NCI-H2196 treated with DMSO at 0.1 percent for 48 hours (cell line): Measurements from ENCODE around the gene POU2AF1.
A peak's percentile ranks its signal among the peaks of the same experiment; 100 is the strongest.

ENCODE experiments used
- DNase-seq: peaks from one replicate; lab custom pipeline; 2025; ENCODE audit not compliant: unreplicated experiment; lab: John Stamatoyannopoulos, UW

Gene POU2AF1

DNA sequence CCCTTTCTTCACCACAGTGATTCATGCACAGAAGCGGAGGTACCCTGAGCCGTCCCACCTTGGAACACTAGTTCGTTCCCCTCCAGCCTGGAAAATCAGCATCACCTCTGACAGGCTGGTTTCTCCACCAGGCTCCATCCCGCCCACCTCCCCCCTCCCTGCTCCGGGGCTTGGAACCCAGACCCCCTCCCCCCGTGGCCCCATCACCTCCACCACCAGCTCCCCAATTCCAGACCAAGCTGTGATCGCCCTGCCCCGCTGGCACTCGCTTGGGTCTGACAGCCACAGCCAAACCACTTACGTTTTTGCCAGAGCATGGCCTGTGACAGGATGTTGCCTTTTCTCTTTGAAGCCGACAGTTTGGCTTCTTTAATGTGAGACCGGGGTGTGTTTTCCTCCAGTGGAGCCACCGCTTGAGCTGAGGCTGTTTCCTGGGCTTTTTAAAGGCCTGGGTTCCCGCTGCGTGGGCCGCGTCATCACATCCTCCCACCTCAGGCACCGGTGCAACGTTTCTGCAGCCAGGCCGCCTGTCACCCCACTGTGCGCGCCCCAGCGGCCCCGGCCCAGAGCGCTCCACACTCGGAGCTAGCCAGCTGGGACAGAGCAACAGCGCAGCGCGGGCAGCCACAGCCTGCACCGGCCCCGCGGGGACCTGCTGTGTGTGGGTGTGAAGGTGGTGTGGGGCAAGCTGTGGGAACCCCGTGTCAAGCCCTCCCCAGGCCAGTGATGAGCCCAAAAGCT is at the start of gene POU2AF1:
Gene POU2AF1 (minus strand): TSS at position 415 of the 741 bp plus-strand sequence. CDS start 98 bp downstream, at position 317.
- DNase-seq: no peak

DNA sequence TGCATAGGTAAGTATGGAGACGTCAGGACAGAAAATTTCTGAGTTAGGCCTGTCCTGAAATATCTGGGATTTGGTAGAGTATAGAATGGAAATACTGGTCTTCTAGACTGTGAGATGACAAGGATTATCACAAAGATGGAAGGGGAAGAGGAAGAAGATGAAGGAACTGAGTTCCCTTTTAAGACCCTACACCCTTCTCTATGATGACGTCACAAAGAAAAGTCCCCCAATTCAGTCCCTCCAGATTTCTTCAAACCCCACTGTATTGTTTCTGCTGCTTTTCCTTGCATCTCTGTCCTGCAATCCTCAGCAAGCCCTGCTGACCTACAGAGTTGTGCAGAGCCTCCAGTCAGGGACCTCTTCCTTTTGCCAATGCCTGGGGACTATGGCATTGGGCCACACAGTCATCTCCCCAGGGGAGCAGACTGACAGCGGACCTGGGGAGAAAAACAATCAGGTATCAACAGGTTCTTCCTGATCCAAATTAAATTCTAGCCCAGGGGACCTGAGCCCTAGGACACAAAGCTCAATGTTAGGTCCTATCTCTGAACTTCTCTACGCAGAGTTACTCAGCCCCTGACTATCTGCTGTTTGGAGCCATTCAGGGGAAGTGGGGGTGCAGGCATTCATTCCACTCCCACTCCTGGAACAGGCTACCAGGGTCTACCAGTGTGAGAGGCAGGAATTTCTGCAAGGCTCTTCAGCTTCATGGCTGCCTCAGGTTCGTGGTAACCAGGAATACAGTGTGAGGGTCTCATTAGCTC is 49.2 kb upstream of the POU2AF1 start:
- DNase-seq: no peak

- DNase-seq: peak; percentile 76
These were observed 48.4 kb upstream of the POU2AF1 start for GRCh38 chr11:111427471-111427912.

DNA sequence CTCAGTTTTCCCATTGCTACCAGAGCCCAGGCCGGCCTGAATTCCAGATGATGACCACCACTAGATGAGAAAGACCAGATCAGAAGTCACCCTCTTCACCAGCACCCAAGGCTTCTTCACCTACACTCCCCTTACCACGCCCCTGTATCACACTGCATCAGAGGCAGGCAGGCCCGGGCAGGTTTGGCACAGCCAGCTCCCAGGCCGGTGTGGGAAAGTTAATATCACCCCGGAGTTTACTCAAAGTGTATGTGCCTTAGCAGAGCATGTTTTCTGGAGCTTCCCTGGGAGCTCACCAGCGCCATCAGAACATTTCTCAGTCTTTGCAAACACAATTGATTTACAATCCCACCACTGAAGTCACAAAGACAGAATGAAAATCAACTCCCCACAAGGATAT is 47.5 kb upstream of the POU2AF1 start:
- peak; percentile 35 for DNase-seq

DNA sequence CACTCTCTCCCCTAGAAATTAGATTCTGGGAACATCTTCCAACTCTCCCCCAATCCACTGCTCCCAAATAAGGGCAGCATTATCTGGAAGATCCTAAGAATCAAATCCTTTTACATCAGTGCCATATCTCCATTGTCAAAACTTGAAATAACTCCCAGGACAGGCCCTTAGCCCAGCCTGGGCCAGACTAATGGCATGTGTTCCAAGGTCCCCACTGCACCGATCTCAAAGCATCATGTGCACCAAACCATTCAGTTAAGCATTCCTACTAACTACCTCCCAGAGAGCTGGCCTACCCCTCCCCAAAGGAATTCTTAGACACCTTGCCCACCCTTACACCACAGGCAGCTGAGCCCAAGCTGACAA is 44.2 kb upstream of the POU2AF1 start:
- DNase-seq: no peak

- peak; percentile 59 for DNase-seq
These were observed 43.6 kb upstream of the POU2AF1 start for GRCh38 chr11:111422494-111423249.

DNA sequence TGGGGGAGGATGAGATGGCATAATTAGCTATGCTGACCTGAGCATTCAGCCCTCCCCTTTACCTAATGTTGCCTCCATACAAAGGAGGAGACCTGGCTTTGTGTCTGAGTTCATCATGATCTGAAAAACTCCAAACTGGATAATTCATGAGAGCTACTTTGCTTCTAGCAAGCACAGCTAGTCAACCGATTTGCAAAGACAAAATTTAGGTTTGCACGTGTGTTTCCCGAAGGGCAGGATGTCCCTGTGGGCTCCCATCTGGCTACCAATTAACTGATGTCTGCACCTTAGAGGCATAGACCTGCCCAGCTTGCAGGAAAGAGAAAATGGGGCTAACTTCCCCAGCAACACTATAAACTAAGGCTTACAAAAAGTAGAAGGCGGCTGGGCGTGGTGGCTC is 42.2 kb upstream of the POU2AF1 start:
- DNase-seq: no peak

- peak; percentile 76 for DNase-seq
These were observed 40.7 kb upstream of the POU2AF1 start for GRCh38 chr11:111419641-111420327.

- no peak for DNase-seq
These were observed 40.1 kb upstream of the POU2AF1 start for GRCh38 chr11:111419181-111419580.

GRCh38 chr11:111418436-111418787 is 39.3 kb upstream of the POU2AF1 start:
- DNase-seq: no peak

- DNase-seq: no peak
These were observed 38.8 kb upstream of the POU2AF1 start for GRCh38 chr11:111417766-111418435.

GRCh38 chr11:111417011-111417765 is 38.1 kb upstream of the POU2AF1 start:
- no peak for DNase-seq

DNA sequence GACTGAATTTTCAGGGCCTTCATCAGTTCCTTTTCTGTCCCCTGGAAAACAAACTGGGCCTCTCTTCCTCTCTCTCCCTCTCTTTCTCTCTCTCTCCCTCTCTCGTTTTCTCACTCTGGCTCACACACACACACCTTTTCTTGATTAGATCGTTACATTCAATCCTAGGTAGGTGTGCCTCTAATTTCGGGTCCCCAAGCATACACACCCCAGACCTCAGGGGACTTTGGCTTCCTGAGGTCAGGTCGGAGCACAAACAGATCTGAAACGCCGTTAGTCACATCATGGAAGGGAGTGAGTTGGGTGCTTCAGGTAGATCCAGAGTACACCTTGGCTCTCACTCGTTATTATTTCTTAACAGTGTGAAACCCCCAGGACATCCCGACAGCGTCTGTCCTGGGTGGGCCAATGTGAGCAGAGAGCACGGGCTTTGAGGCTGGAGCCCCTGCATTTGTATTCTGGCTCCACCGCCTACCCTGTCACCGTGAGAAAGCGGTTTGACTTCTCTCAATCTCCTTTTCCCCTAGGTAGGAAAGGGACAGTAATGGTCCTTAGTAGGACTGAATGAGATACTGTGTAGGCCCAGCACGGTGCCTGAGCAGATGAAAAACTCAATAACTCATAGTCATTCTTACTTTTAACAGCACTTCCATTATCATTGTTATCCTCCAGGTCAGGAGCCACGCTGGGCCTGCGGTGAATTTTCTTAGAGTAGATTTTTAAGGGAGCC is 37.3 kb upstream of the POU2AF1 start:
- no peak for DNase-seq

- no peak for DNase-seq
These were observed 35.9 kb upstream of the POU2AF1 start for GRCh38 chr11:111414936-111415335.

DNA sequence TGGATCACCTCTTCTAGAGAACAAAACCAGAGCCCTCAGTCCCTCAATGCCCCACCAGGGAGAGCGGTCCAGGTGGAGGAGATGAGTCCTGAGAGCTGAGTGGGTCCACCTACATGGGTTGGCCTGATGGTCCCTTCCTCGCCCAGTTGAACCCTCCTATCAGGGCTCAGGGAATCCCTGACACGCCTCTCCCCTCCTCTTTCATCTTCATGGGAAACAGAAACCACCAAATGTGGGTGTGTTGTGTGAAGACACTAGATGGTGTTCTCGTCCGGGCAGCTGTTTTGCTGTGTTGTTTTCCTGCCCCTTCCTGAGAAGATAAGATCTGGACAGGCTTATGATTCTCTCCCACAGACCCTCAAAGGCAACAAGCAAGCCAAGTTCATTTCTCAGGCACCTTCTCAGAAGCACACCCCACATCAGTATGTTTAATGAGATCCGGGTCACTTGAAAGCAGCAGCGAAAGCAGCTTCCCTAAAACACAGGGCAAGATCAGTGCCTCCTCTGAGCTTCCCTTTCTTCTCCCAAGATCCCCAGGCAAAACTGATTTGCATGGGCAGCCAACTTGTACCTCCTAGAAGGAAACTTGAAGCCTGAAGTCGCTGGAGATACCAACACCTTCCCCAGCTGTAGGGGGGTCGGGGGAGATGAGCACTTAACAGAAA is 35.3 kb upstream of the POU2AF1 start:
- no peak for DNase-seq

DNA sequence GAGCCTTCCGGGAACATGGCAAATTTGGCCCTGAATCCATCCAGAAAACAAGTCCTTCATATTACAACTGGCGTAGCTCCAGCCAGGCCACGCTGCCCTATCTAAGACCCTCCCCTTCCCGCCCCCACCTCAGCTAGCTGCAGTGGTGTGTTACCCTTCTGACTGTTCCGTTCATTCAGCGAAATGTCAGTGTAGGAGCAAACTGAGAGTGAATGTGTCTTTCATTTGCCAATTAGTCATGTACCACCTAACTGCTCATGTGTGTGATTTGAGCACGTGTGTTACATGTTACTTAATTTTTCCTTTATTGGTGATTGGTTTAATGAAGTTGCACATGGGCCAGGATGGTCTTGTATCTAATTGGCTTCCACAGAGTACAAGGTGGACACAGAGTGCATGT is 34.8 kb upstream of the POU2AF1 start:
- DNase-seq: no peak

DNA sequence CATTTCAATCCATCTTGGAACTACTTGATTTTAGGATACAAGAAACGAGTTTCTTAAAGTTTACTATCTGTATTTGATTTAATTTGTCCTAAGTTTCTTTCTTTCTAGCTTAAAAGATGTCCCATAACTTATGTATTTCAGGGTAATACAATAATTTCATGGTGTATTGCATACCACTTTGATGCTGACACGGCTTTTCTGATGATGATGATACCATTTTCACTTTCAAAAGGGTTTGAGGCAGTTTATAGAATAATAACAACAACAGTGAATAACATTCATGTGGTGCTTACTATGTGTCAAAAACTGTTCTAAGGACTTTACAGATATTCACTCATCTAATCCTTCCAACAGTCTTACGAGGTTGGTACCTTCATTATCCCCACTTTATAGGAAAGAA is 33.2 kb upstream of the POU2AF1 start:
- no peak for DNase-seq

DNA sequence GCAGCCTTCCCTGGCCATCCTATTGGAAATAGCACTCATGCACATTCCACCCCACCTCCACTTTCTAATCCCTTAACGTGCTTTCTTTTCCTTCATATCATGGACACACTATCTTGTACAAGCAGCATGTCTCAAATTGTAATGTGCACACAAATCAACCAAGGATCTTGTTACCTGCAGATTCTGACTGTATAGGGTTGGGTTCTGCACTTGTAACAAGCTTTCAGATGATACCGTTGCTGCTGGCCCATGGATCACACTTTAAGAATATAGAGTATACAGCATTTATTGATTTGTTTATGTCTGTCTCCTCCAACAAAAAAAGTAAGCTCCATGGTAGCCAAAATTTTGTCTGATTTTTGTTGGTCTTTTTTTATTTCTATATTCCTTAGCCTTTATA is 32.4 kb upstream of the POU2AF1 start:
- no peak for DNase-seq

DNA sequence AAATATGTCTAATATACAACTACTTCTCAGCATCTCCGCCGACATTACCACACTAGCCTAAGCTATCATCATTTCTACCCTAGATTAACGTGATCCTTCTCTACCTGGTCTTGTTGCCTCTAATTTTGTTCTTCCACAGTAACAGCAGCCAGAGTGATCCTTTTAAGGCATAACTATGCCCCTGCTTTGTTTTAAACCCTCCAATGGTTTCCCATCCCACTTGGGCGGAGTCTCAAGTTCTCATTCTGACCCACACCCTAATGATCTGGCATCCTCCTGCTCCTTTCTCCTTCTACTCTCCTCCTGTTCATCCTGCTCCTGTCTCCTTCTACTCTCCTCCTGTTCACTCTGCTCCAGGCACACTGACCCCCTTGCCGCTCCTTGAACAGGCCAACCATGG is 31.9 kb upstream of the POU2AF1 start:
- no peak for DNase-seq
